A549 (cell line): ENCODE data around the gene PHF21A.

ENCODE experiments used
- RAD21 ChIP-seq, 2 experiments: fragments of >200 bp in 1 of 2; sonication (Bioruptor Twin) in 1 of 2; formaldehyde crosslinking in 1 of 2; IDR thresholded peaks in 1 of 2; conservative IDR thresholded peaks in 1 of 2; 2 replicates in 1 of 2; 3 replicates in 1 of 2; pipeline ENCODE4 v1.6.1; 2012 to 2018; ENCODE audit warnings: inconsistent platforms in 1 of 2
- RFX5 ChIP-seq: fragments of 450-650 bp; IDR thresholded peaks from 2 replicates; pipeline ENCODE4 v1.7.1; 2014; ENCODE audit warnings: antibody characterized with exemption, mild to moderate bottlenecking, moderate library complexity
- ZFP36 ChIP-seq: fragments of 450-650 bp; IDR thresholded peaks from 2 replicates; pipeline ENCODE4 v1.6.1; 2014; ENCODE audit warnings: borderline replicate concordance; ENCODE audit not compliant: partially characterized antibody
- TF ChIP-seq, protein P1 (sequence below): IDR thresholded peaks from 2 replicates; pipeline ENCODE4 v1.6.1; 2012
- TF ChIP-seq, protein P2 (sequence below): fragments of >200 bp; sonication (Bioruptor Twin); formaldehyde crosslinking; IDR thresholded peaks from 3 replicates; pipeline ENCODE4 v1.5.1; 2016
- TF ChIP-seq, protein P3 (sequence below): fragments of 200-600 bp; sonication (generic); IDR thresholded peaks from 2 replicates; pipeline ENCODE4 v1.6.1; 2016; ENCODE audit warnings: antibody characterized with exemption, mild to moderate bottlenecking, moderate library complexity

DNA sequence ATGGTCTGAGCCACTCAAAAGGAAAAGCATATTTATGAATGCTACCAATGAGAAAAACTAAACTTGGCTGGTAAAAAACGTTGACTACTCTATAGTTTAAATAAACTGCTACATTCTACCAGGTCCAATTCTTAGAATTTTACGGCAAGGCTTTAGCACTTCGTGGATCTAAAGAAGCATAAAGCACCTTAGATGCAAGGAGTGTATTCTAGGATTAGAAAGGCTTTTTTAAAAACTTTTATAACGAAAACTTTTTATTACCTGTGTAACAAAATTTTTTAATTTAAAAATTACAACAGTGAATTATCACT is 13.9 kb downstream of the PHF21A start:
- TF ChIP-seq, protein P1, sequence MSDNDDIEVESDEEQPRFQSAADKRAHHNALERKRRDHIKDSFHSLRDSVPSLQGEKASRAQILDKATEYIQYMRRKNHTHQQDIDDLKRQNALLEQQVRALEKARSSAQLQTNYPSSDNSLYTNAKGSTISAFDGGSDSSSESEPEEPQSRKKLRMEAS = no peak
- TF ChIP-seq RFX5 (no peak), ZFP36 (no peak), RAD21 (conservative IDR thresholded peaks at IDR 0.05 in 1 of 2, IDR thresholded peaks at IDR 0.05 in 1 of 2) (no peak)
- TF ChIP-seq, protein P2, sequence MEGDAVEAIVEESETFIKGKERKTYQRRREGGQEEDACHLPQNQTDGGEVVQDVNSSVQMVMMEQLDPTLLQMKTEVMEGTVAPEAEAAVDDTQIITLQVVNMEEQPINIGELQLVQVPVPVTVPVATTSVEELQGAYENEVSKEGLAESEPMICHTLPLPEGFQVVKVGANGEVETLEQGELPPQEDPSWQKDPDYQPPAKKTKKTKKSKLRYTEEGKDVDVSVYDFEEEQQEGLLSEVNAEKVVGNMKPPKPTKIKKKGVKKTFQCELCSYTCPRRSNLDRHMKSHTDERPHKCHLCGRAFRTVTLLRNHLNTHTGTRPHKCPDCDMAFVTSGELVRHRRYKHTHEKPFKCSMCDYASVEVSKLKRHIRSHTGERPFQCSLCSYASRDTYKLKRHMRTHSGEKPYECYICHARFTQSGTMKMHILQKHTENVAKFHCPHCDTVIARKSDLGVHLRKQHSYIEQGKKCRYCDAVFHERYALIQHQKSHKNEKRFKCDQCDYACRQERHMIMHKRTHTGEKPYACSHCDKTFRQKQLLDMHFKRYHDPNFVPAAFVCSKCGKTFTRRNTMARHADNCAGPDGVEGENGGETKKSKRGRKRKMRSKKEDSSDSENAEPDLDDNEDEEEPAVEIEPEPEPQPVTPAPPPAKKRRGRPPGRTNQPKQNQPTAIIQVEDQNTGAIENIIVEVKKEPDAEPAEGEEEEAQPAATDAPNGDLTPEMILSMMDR = no peak
- TF ChIP-seq, protein P3, sequence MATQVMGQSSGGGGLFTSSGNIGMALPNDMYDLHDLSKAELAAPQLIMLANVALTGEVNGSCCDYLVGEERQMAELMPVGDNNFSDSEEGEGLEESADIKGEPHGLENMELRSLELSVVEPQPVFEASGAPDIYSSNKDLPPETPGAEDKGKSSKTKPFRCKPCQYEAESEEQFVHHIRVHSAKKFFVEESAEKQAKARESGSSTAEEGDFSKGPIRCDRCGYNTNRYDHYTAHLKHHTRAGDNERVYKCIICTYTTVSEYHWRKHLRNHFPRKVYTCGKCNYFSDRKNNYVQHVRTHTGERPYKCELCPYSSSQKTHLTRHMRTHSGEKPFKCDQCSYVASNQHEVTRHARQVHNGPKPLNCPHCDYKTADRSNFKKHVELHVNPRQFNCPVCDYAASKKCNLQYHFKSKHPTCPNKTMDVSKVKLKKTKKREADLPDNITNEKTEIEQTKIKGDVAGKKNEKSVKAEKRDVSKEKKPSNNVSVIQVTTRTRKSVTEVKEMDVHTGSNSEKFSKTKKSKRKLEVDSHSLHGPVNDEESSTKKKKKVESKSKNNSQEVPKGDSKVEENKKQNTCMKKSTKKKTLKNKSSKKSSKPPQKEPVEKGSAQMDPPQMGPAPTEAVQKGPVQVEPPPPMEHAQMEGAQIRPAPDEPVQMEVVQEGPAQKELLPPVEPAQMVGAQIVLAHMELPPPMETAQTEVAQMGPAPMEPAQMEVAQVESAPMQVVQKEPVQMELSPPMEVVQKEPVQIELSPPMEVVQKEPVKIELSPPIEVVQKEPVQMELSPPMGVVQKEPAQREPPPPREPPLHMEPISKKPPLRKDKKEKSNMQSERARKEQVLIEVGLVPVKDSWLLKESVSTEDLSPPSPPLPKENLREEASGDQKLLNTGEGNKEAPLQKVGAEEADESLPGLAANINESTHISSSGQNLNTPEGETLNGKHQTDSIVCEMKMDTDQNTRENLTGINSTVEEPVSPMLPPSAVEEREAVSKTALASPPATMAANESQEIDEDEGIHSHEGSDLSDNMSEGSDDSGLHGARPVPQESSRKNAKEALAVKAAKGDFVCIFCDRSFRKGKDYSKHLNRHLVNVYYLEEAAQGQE = no peak
